Memory B cell (primary cell): Measurements from ENCODE around the gene TRAIP.
"Not testable (repeated sequence)": the region's sequence is repeated elsewhere in the genome, so short reads cannot be mapped to it uniquely, and the experiment has no call there.

Experiments used
- ATAC-seq: fragments of 150-1000 bp; cut with Tn5 transposase; 2 replicates; pipeline ENCODE4 v1.10.0; 2021; ENCODE audit warnings: low read depth, mild to moderate bottlenecking, moderate library complexity
- DNase-seq, 2 donors: peaks; one replicate each; pipeline ENCODE4 v3.0.0; 2022; ENCODE audit warnings: low spot score in 2 of 2
- H3K27ac Mint-ChIP-seq: one replicate; pipeline ENCODE4 v1.8.0; 2022; ENCODE audit warnings: mild to moderate bottlenecking, moderate library complexity, mixed read lengths
- H3K27me3 Mint-ChIP-seq: one replicate; pipeline ENCODE4 v1.8.0; 2022; ENCODE audit warnings: mixed read lengths
- H3K36me3 Mint-ChIP-seq: one replicate; pipeline ENCODE4 v1.8.0; 2022; ENCODE audit warnings: mild to moderate bottlenecking, mixed read lengths
- H3K4me1 Mint-ChIP-seq: one replicate; pipeline ENCODE4 v1.8.0; 2022; ENCODE audit warnings: mixed read lengths
- H3K4me3 Mint-ChIP-seq: one replicate; pipeline ENCODE4 v1.8.0; 2022; ENCODE audit warnings: mild to moderate bottlenecking, moderate library complexity, mixed read lengths
- H3K9me3 Mint-ChIP-seq: one replicate; pipeline ENCODE4 v1.8.0; 2022; ENCODE audit warnings: mixed read lengths

Gene TRAIP

GRCh38 chr3:49823131-49823530 lies 33.2 kb downstream of the TRAIP start:
- not testable (repeated sequence) for H3K27ac Mint-ChIP-seq, H3K9me3 Mint-ChIP-seq, DNase-seq, H3K4me1 Mint-ChIP-seq, H3K27me3 Mint-ChIP-seq, H3K4me3 Mint-ChIP-seq, H3K36me3 Mint-ChIP-seq, ATAC-seq

GRCh38 chr3:49813497-49814174 lies 42.7 kb downstream of the TRAIP start, which contains the start of gene UBA7:
UBA7 (minus strand) TSS chr3:49813953; CDS start chr3:49813787, 166 bp downstream.
- H3K27ac Mint-ChIP-seq: peak within 1 kb of the TSS; percentile 91
- DNase-seq (no peak), ATAC-seq (peak; percentile 91)
- peaks cover 30% of the 10 kb centered on the region for H3K4me1 Mint-ChIP-seq
- H3K27me3 Mint-ChIP-seq: no peaks in the 10 kb centered on the region
- H3K9me3 Mint-ChIP-seq: no peaks in the 10 kb centered on the region
- peaks cover 13% of the 10 kb centered on the region for H3K36me3 Mint-ChIP-seq
- H3K4me3 Mint-ChIP-seq: peak within 1 kb of the TSS; percentile 96

- H3K27me3 Mint-ChIP-seq: no peaks in the 10 kb centered on the region
- ATAC-seq (no peak), DNase-seq (no peak)
- H3K27ac Mint-ChIP-seq: peak overlapping the region; percentile 91
- peak overlapping the region; percentile 96 for H3K4me3 Mint-ChIP-seq
- no peaks in the 10 kb centered on the region for H3K9me3 Mint-ChIP-seq
- H3K36me3 Mint-ChIP-seq: peaks cover 13% of the 10 kb centered on the region
- peaks cover 36% of the 10 kb centered on the region for H3K4me1 Mint-ChIP-seq
Measured at GRCh38 chr3:49812916-49813496, 43.4 kb downstream of the TRAIP start.

GRCh38 chr3:49807431-49808114 lies 48.8 kb downstream of the TRAIP start:
- no peaks in the 10 kb centered on the region for H3K27me3 Mint-ChIP-seq
- H3K4me3 Mint-ChIP-seq: peak overlapping the region; percentile 68
- ATAC-seq (peak; percentile 5), DNase-seq (no peak)
- H3K36me3 Mint-ChIP-seq: peaks cover 13% of the 10 kb centered on the region
- peaks cover 63% of the 10 kb centered on the region for H3K4me1 Mint-ChIP-seq
- peak overlapping the region; percentile 83 for H3K27ac Mint-ChIP-seq
- no peaks in the 10 kb centered on the region for H3K9me3 Mint-ChIP-seq

- peaks cover 2% of the 10 kb centered on the region for H3K27me3 Mint-ChIP-seq
- ATAC-seq: no peak
- peaks cover 65% of the 10 kb centered on the region for H3K4me1 Mint-ChIP-seq
- no peak for DNase-seq
- H3K36me3 Mint-ChIP-seq: peaks cover 13% of the 10 kb centered on the region
- no peaks in the 10 kb centered on the region for H3K9me3 Mint-ChIP-seq
- H3K27ac Mint-ChIP-seq: peak overlapping the region; percentile 85
- peak overlapping the region; percentile 68 for H3K4me3 Mint-ChIP-seq
Measured at GRCh38 chr3:49806850-49807249, 49.5 kb downstream of the TRAIP start.

- Mint-ChIP-seq H3K9me3 (no peaks in the 10 kb centered on the region), H3K27me3 (peaks cover 2% of the 10 kb centered on the region), H3K4me3 (peak overlapping the region; percentile 85), H3K27ac (peak overlapping the region; percentile 85), H3K36me3 (peaks cover 6% of the 10 kb centered on the region), H3K4me1 (peaks cover 58% of the 10 kb centered on the region)
- ATAC-seq: no peak
- no peak for DNase-seq
Measured at GRCh38 chr3:49805897-49806701, 50.3 kb downstream of the TRAIP start.

- peak overlapping the region; percentile 85 for H3K27ac Mint-ChIP-seq
- H3K9me3 Mint-ChIP-seq: no peaks in the 10 kb centered on the region
- peaks cover 2% of the 10 kb centered on the region for H3K27me3 Mint-ChIP-seq
- peaks cover 4% of the 10 kb centered on the region for H3K36me3 Mint-ChIP-seq
- H3K4me3 Mint-ChIP-seq: peak overlapping the region; percentile 85
- peak; percentile 19 for ATAC-seq
- peaks cover 54% of the 10 kb centered on the region for H3K4me1 Mint-ChIP-seq
- peak; percentile 46 to 54 for DNase-seq
Measured at GRCh38 chr3:49805367-49805782, 51.0 kb downstream of the TRAIP start.

GRCh38 chr3:49804141-49805041 lies 52.0 kb downstream of the TRAIP start:
- DNase-seq (no peak), ATAC-seq (no peak)
- Mint-ChIP-seq H3K4me3 (peak overlapping the region; percentile 85), H3K36me3 (no peaks in the 10 kb centered on the region), H3K4me1 (peaks cover 50% of the 10 kb centered on the region), H3K9me3 (no peaks in the 10 kb centered on the region), H3K27ac (peak overlapping the region; percentile 85), H3K27me3 (peaks cover 2% of the 10 kb centered on the region)

GRCh38 chr3:49803465-49804140 lies 52.8 kb downstream of the TRAIP start:
- peak overlapping the region; percentile 85 for H3K4me3 Mint-ChIP-seq
- H3K9me3 Mint-ChIP-seq: no peaks in the 10 kb centered on the region
- H3K4me1 Mint-ChIP-seq: peaks cover 45% of the 10 kb centered on the region
- H3K36me3 Mint-ChIP-seq: no peaks in the 10 kb centered on the region
- DNase-seq (peak; percentile 53 to 71), ATAC-seq (peak; percentile 34)
- H3K27me3 Mint-ChIP-seq: peaks cover 2% of the 10 kb centered on the region
- H3K27ac Mint-ChIP-seq: peak overlapping the region; percentile 85

- H3K27ac Mint-ChIP-seq: peak within 1 kb of the TSS; percentile 85
- DNase-seq: peak; percentile 88 to 93
- ATAC-seq: peak; percentile 72
- H3K27me3 Mint-ChIP-seq: peaks cover 2% of the 10 kb centered on the region
- peak within 1 kb of the TSS; percentile 85 for H3K4me3 Mint-ChIP-seq
- peaks cover 38% of the 10 kb centered on the region for H3K4me1 Mint-ChIP-seq
- no peaks in the 10 kb centered on the region for H3K36me3 Mint-ChIP-seq
- no peaks in the 10 kb centered on the region for H3K9me3 Mint-ChIP-seq
Measured at GRCh38 chr3:49802719-49803464, 53.5 kb downstream of the TRAIP start, which contains the start of gene INKA1. INKA1 (plus strand) TSS chr3:49803261; CDS start chr3:49803393, 132 bp downstream.

GRCh38 chr3:49801160-49801559 lies 55.2 kb downstream of the TRAIP start:
- Mint-ChIP-seq H3K27me3 (peaks cover 6% of the 10 kb centered on the region), H3K36me3 (no peaks in the 10 kb centered on the region), H3K4me1 (peaks cover 27% of the 10 kb centered on the region), H3K4me3 (no peak overlapping the region), H3K27ac (no peak overlapping the region), H3K9me3 (no peaks in the 10 kb centered on the region)
- no peak for DNase-seq
- ATAC-seq: no peak

GRCh38 chr3:49799761-49800160 lies 56.6 kb downstream of the TRAIP start, which contains the start of gene CDHR4:
CDHR4 (minus strand) TSS chr3:49799873; CDS start chr3:49799812, 61 bp downstream.
- no peak for ATAC-seq
- Mint-ChIP-seq H3K36me3 (no peaks in the 10 kb centered on the region), H3K27me3 (peaks cover 6% of the 10 kb centered on the region), H3K27ac (no peak within 1 kb of the TSS), H3K4me1 (peaks cover 14% of the 10 kb centered on the region), H3K4me3 (no peak within 1 kb of the TSS), H3K9me3 (no peaks in the 10 kb centered on the region)
- DNase-seq: no peak
